ENCODE results near the gene TBC1D14.
A peak's percentile ranks its signal among the peaks of the same experiment; 100 is the strongest.

TBC1D14 gene

DNA sequence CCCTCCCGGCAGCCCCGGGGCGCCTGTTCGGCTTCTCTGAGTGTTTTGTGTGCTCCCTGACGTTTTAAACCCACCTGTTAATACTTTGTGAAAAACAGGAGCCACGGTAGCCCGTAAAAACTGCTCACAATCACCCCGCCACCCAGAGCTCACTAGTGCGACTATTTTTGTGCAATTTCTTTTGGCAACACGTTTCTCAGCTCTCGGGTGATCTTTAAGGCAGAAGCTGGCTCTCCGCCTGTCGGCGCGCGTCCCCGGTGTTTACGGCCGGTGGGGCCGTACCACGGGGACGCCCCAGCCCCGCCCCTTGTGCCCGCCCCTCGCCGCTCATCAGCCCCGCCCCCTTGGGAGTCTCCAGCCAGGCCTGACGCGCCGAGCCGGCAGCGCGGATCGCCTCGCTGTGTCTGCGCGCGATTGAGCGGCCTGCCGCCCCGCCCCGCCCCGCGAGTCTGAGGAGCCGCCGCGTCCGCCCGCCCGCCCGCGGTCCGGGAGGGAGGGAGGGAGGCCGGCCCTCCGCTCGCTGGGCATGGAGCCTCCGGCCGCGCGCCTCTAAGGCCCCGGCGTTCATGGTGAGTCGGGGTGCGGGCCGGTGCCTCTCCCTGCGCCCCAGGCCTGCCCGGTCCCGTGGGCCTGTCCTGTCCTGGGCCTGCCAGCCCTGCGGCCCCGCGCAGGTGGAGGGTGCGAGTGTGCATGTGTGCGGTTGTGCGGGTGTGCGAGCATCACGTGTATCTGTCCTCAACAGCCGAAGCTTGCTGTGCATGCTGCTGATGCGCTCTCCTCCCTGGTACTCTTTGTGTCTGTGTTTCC lies 77.4 kb downstream of the TBC1D14 start:
- H3K4me3 ChIP-seq (ENCODE audit: low read depth, low read length), result peak overlapping the region; percentile 94
- DNase-seq (ENCODE audit: low read depth), result peak; percentile 76

DNA sequence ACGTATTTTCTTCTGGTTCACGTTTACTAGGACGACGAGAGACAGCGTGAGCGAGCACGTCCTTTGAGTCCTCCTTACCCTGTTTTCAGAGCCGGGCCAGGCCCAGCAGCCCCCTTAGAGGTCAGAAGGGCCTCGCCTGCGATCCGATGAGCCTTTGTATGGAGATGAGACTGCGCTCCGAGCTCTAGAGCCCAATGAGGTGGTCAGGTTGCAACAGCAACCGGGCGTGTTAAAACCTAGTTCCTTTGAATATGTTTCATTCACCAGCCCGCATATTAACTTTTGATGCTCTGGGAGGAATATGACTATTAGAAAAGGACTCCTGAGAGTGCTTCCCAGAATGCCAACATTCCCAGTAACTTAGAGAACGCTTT lies 77.9 kb downstream of the TBC1D14 start:
- no peak for DNase-seq (ENCODE audit: low read depth)
- peak overlapping the region; percentile 94 for H3K4me3 ChIP-seq (ENCODE audit: low read depth, low read length)

DNA sequence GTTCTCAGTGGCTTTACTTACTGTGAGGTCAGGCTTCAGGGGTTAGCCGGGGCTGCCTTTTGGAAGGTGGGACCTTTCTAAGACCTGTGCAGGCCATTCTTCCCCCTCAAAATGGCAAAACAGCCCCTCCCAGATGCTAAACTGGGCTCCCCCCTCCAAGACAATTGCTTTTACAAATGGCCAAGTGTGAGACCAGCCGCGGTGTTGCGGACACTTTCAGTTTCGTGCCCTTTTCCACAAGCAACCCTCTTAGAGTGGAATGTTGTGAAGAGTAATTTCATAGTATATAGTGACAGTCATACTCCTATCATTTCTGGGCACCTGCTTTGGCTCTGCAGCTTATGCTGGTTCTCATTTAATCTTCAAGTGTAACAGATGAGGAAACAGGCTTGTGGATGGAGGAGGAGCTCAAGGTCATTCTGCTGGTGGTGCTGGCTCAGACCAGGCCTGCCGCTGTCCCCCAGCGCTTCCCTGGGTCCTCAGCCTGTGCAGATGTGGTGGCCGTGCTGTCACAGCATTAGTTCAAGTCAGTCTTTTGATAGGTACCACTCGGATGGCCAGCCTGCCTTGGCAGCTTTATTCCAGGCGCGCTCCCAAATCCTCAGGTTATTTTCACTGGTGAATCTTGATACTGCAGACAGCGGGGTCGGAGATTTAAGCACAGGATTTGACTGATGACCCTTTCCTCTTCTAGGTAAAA lies 78.5 kb downstream of the TBC1D14 start:
- no peak for DNase-seq (ENCODE audit: low read depth)
- peak overlapping the region; percentile 94 for H3K4me3 ChIP-seq (ENCODE audit: low read depth, low read length)

DNA sequence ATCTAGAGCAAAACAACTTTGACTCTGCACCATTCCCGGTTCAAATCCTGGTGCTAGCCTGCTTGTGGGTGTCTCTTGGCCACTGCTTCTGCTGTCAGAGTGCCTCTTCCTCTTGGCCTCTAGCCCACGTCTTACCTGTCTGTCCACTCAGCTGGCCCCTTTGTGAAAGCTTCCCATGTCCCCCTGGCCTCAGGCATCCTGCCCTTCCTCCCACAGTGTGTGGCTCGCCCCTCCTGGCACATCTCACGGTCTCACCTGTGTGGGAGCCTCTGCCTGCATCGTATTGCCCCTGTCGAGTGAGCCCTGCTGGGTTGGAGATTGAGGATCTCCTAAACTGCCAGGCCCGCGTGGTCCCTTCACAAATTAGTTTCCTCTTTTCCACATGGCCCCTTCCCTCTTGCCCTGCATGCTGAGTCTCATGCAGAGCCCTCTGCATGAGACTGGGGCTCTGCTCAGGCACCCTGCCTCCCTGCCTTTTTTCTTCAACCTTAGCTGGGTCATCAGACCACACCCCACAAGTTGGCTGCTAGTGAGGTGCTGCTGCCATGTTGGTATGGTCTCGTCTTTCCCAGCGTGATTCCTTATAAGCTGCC lies 79.8 kb downstream of the TBC1D14 start:
- no peak for DNase-seq (ENCODE audit: low read depth)
- no peak overlapping the region for H3K4me3 ChIP-seq (ENCODE audit: low read depth, low read length)

DNA sequence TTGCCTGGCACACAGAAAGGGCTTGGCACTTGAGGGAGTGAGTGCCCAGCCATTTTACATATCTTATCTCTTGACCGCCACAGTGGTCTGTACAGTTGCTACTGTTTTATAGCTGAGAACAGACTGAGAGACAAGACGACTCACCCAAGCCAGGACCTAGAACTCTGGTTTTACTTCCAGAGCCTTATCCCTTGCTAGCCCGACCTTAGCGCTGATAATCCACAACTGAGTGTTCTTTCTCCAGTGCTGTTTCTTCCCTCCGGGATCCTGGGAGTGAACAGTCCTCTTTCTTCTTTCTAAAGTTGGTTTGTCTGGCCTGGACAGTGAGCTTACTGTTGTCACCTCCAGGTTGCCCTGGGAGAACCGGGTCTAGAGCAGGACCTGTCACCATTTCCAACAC lies 81.0 kb downstream of the TBC1D14 start:
- no peak for DNase-seq (ENCODE audit: low read depth)
- H3K4me3 ChIP-seq (ENCODE audit: low read depth, low read length), result no peak overlapping the region

DNA sequence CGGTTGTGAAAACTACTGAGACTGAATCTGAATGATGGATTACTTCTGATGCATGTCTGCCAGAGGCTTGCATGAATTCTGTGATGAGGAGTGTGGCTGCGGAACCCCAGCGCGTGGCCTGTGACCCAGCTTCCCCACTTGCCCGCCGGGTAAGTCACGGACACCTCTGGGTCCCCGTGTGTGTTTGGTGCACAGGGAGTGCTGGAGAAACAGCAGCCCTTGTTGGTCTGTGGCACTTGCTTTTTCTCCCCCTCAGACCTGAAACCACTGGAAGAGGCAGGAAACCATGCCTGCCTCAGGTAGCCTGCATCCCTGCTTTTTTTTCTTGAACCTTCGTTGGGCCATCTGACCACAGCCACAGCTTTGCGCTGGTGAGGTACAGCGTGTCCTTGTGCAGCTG lies 81.6 kb downstream of the TBC1D14 start:
- peak overlapping the region; percentile 8 for H3K4me3 ChIP-seq (ENCODE audit: low read depth, low read length)
- no peak for DNase-seq (ENCODE audit: low read depth)

DNA sequence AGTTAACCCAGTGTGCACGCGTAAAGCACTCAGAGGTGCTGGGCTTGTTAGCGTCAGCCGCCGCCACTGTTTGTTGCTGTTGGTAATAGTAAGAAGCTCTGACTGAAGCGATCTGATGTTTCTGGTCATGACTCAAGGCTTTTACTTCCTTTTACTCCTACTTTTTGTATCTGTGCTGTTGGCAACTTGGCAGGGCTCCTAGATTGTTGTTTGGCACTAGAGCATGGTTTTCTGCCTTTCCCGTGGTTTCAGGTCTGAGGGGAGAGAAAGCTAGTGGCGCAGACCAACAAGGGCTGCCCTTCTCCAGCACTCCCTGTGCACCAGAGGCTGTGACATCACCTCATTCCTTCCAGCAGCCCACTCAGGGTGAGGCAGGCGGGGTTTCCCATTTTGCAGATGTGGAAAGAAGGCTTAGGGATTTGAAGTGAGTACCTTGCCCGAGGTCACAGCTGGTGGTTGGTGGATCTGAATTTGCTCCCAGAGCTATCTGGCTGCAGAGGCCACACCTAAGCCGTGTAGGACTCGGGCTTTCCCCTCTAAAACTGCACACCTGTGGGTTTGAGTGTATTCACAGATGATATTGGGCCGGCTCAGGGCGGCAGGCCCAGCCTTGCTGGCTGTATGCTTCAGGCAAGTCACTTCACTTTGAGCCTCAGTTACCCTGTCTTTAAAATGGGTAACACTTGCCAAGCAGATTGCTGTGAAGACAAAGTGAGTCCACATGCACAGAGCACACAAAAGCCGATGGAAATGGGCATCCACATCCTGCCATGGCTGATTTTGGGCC lies 82.3 kb downstream of the TBC1D14 start:
- peak; percentile 82 for DNase-seq (ENCODE audit: low read depth)
- peak overlapping the region; percentile 8 for H3K4me3 ChIP-seq (ENCODE audit: low read depth, low read length)

DNA sequence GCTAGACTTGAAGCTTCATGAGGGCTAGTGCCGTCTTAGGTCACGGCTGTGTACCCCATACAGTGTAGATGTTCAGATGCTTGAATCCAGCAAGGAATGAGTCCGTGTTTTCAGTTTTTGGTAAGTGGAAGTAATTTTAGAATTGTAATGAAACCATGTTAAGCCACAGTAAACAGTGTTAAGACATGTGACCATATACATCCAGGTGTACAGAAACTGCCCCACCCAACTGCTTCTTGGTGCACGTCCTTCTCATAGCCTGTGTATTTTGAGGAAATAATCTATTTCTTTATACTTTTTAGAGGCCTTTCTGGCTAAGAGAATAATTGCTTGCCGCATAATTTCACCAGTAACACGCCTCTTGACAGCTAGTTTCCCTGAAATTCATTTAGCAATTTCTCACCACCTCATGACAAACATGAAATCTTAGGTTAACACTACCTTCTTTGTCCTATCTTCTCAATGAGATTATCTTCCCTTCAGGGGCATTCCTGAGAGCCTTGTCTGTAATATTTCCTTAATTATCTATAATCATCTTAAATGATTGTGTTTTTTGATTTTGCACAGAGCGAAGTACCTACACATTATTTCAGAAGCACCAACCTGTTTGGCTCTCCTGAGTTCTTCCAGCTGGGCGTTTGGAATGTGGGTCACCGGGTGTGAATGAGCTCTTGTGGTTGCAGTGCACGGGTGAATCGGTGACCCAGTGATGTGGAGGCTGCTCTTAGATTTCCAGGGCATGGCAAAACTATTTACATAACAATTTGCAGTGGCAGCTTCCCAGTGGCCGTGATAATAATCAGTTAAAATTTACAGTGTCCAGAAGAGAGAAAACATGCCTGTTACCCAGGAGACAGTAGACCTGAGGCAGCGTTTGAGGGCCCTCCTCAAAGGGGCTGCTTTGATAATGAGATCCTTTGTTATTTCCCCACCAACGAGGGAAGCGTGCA lies 83.4 kb downstream of the TBC1D14 start:
- DNase-seq (ENCODE audit: low read depth), result no peak
- no peak overlapping the region for H3K4me3 ChIP-seq (ENCODE audit: low read depth, low read length)

DNA sequence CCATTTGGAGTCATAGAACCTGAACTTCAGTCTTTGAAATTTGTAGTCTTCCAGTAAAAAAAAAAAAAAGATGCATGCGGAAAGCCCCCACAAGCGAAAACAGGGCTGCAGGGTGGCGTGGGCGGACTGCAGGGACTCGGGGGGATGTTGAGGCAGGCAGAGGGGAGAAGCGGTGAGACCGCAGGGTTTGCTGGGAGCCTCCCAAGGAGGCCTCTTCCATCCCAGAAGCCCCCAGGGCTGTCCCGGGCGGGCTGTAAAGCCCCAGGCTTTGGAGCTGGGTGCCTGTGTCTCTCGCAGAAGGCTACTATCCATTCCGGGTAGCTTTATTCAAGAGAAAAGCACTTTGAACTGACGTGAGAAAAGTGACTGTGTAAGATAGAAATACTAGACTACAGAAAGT lies 86.9 kb downstream of the TBC1D14 start:
- no peak for DNase-seq (ENCODE audit: low read depth)
- H3K4me3 ChIP-seq (ENCODE audit: low read depth, low read length), result no peak overlapping the region

DNA sequence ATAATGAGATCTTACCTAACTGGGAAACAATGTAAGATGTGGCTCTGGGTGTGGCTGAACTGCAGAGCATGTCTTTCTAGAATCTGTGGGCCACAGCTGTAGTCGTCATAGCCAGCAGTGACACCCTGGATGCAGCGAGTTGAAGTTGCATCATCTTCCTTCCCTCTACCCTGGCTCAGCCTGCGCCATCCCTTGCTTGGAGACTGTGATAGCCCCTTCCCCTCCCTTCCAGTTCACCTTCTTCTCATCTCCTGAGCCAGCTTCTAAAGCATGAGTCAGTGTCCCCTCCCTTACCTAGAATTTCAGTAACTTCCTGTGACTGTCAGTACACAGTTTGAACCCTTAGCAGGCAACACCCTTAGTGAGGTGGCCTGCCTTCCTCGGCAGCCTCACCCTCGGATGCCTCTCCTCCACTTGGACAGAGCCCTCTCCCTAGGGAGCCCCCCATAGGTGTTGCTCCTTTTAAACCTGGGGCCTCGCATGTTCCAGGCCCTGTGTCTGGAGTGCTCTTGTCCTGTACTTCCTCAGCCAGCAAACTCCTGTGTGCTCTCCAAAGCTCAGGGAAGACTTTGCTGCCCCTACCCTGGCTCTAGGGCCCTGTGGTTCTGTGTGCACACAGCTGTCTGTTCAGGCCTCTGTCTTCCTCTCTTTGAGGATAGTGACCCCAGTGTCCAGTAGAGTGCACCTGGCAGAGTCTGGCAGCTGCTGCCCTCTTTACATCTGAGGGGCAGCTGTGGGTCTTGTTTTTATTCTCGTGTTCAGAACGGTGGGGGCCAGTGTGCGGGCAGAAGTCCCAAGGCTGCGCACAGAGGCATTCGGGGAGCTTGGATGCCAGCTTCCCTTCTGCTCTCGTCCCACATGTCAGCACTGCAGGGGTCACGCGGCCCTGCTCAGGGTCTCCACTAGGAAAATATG lies 89.8 kb downstream of the TBC1D14 start:
- no peak overlapping the region for H3K4me3 ChIP-seq (ENCODE audit: low read depth, low read length)
- DNase-seq (ENCODE audit: low read depth), result peak; percentile 9

DNA sequence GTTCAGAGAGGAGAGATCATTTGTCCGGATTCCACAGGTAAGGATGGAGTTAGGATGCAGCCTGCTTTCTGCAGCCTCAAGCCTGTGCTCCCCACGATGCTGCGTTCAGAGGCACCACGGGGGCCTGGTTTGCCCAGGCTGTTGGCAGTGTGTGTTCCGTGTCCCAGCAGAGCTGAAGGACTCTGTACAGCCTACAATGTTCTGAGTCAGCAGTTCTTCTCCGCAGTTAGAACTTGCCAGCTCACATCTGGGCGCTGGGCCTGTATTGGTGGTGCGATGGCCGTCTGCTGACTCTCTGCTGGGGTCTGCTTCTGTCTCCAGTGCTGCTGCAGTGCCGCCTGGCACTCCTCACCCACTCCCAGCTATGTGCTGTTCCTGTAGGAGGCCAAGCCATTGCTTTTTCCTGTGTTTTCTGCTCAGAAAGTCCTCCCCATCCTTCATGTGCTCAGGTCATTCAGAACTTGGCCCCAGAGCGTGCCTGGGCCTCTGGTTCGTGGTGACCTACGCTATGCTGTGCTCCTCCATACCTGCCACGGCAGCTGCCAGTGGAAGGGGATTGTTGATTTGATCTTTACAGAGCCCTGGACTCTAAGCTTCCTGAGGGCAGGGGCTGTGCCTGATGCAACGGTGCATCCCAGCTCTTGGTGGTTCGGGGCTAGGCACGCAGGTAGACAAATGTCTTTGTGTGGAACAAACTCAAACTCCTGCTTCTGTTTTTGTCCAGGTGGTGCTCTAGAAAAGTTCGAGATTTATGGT lies 91.0 kb downstream of the TBC1D14 start:
- no peak overlapping the region for H3K4me3 ChIP-seq (ENCODE audit: low read depth, low read length)

DNA sequence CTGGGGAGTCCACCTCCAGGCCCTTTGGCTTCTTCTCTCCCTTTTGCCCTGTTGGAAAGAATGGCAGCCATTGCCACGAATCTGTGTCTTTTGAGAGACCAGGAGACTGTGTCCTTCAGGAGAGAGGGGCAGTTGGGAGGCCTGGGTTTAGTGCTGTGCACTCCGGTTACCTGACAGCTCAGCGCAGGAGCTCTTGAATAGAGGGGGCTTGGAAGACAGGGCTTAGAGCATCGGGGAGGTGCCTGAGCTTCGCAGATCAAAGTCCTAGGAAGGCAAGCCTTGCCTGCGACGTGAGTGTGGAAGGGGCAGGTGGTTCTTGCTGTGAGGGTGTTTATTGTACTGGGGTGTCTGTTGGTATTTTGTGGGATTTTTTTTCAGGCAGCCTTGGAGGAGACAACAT lies 91.6 kb downstream of the TBC1D14 start:
- no peak overlapping the region for H3K4me3 ChIP-seq (ENCODE audit: low read depth, low read length)
- no peak for DNase-seq (ENCODE audit: low read depth)

More for the DNA sequence above, 91.0 kb downstream of the TBC1D14 start:
- DNase-seq (ENCODE audit: low read depth), result no peak

DNA sequence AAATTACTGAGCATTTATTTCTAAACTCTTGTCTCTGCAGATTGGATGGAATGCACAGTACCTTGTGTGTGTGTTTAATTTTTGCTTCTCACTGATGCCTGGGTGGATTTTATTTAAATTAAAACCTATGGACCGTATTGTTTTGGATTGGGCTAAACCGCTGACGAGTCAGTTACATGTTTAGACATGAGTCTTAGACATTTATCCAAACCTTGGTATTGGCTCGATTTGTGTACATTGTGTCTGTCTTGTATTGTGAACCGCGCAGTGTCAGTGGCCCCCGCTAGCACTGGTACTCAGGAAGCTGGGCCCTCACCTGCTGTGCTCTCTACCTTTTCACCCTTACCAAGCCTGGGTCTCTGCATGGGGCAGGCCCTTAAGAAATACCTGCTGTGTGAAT lies 92.7 kb downstream of the TBC1D14 start:
- no peak overlapping the region for H3K4me3 ChIP-seq (ENCODE audit: low read depth, low read length)
- no peak for DNase-seq (ENCODE audit: low read depth)

DNA sequence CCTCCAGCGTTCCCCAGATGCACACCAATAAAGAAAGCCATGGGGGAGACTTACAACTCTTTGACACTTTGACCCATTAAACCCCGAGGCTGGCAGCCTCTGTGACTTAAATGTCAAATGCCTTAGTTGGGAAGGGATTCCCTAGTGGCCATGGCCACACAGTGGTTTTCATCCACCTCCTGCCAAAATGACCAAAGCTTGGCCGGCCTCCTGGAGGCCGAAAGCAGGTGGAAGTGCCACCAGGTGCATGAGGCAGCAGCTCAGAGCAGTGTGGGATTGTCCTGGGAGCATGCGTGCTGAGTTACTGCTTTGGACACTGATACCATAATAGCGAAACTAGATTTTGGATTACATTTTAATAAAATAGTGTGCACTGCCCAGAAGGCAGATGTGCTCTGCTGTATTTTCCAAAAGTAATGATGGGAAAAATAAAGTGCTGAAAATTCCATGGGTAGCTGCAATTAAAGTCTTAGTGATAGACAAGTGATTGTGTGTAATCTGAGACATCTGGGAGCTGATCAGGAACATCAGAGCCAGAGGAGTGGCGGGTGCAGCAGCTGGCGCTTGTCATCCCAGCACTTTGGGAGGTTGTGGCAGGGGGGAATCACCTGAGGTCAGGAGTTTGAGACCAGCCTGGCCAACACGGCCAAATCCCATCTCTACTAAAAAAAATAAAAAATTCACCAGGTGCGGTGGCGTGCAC lies 93.7 kb downstream of the TBC1D14 start:
- no peak overlapping the region for H3K4me3 ChIP-seq (ENCODE audit: low read depth, low read length)
- no peak for DNase-seq (ENCODE audit: low read depth)

DNA sequence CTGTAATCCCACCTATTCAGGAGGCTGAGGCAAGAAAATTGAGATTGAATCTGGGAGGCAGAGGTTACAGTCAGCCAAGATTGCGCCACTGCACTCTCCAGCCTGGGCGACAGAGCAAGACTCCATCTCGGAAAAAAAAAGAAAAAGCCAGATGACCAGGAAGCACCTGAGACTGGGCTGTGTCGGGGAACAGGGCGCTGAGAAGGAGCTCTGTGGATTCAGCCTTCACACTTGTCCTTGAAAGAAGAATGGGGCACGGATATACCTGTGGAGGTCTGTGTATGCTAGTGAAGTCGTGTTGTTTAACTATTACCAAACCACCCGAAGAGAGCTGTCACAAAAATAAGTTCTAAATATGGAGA lies 94.2 kb downstream of the TBC1D14 start:
- DNase-seq (ENCODE audit: low read depth), result no peak
- no peak overlapping the region for H3K4me3 ChIP-seq (ENCODE audit: low read depth, low read length)

DNA sequence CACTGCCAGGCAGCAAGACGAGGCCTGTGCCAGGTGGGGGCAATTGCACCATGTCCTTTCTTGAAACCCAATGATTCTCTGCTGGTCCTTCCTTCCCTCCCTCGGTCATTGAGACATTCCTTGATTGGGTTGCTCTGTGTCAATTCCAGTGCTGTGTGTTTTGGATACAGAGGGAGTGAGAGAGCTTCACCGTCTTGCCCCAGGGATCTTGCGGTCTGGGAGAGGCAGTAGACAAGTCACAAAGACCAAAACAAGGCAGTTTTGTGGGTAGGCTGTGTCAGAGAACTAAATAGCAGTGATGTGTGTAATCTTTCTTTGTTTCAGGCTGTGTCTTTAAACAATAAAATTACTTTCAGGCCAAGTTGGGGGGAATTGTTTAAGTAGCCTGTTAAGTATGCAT lies 94.7 kb downstream of the TBC1D14 start:
- DNase-seq (ENCODE audit: low read depth), result no peak

DNA sequence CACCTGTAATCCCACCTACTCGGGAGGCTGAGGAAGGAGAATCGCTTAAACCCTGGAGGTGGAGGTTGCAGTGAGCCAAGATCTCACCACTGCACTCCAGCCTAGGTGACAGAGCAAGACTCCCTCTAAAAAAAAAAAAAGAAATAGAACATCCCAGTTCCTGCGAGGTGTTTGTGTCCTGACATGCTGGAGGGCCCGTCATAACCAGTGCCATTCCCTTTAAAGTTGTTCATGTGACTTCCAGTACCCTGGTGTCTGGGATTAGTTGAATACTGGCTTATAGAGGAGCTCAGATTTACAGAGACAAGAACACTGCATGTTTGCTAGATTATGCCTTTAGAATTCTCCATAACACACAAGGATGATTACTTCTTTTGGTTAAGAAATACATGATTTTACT lies 95.9 kb downstream of the TBC1D14 start:
- no peak overlapping the region for H3K4me3 ChIP-seq (ENCODE audit: low read depth, low read length)
- DNase-seq (ENCODE audit: low read depth), result no peak

More for the DNA sequence above, 94.7 kb downstream of the TBC1D14 start:
- H3K4me3 ChIP-seq (ENCODE audit: low read depth, low read length), result no peak overlapping the region
